Embryonic facial prominence (tissue), 1 donor: ENCODE measurements around the gene ATP8B2.
"Not testable (repeated sequence)": the region's sequence is repeated elsewhere in the genome, so short reads cannot be mapped to it uniquely, and the experiment has no call there.

Experiments used
- DNase-seq: peaks from one replicate; pipeline ENCODE4 v3.0.0-alpha.2; 2016; ENCODE audit errors: extremely low spot score

ATP8B2 gene

GRCh38 chr1:154324669-154325582, at the start of gene ATP8B2:
TSS of gene ATP8B2 (plus strand) at chr1:154325525. CDS start at chr1:154328142, 2,617 bp downstream.
- DNase-seq: peak; percentile 73

DNA sequence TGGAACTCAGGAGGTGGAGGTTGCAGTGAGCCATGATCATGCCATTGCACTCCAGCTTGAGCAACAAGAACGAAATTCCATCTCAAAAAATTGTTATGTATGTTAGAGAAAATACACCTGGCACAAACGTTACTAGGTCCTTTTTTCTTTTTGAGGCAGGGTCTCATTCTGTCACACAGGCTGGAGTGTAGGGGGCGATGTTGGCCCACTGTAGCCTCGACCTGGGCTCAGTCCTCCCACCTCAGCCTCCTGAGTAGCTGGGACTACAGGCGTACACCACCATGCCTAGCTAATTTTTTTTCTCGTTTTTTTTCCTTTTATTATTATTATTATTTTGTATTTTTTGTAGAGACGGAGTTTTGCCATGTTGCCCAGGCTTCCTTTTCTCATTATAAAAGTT, 48.5 kb upstream of the ATP8B2 start:
- no peak for DNase-seq

- DNase-seq: not testable (repeated sequence)
Measured at GRCh38 chr1:154287591-154287990, 37.7 kb upstream of the ATP8B2 start.

GRCh38 chr1:154288661-154289060, 36.7 kb upstream of the ATP8B2 start:
- no peak for DNase-seq

GRCh38 chr1:154290921-154291320, 34.4 kb upstream of the ATP8B2 start:
- no peak for DNase-seq

- DNase-seq: no peak
Measured at GRCh38 chr1:154295408-154296235, 29.7 kb upstream of the ATP8B2 start.

GRCh38 chr1:154301582-154301981, 23.7 kb upstream of the ATP8B2 start:
- DNase-seq: no peak

DNA sequence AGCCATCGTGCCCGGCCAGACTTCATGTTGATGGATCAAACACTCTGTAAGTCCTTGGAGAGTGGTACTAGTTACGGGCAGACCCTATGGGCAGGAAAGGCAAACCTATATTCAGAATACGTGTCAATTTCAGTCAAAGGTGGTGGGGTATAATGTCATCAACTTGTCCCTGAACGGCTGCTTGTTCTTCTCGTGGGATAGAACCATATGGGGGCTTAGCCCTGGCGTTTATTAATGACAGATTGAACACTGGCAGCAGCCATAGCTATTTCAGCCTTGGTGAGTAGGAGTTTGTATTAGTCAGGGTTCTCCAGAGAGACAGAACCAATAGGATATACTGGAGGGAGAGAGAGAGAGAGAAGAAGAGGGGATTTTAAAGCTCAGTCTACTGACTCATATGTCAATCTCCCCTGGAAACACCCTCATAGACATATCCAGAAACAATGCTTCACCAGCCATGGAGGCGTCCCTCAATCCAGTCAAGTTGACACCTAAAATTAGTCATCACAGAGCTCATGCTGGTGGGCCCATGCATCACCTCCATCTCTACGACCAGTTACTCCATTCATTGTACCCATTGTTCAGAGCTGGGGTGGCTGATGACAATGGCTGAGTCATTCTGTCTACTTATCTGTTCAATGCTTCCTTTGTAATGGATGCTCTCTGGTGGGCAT, 20.5 kb upstream of the ATP8B2 start:
- no peak for DNase-seq

DNA sequence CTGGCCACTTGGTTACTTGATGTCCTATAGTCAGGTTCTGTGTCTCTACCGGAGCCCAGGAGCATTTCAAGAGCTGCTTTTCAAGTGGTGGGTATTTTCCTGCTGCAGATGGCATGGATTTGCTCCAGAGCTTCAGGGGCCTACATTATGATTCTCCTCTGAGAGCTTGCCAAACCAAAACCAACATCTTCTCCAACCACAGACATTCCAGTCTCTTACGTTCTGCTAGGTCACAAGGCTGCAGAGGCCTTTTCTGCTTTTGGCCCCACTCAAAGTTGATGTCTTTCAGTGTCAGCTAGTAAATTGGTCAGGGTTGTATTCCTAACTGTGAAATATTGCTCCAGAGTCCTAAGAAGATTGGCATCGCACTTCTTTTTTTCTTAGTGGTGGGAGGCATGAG, 19.2 kb upstream of the ATP8B2 start:
- DNase-seq: no peak

GRCh38 chr1:154307670-154308270, 17.6 kb upstream of the ATP8B2 start:
- DNase-seq: not testable (repeated sequence)

DNA sequence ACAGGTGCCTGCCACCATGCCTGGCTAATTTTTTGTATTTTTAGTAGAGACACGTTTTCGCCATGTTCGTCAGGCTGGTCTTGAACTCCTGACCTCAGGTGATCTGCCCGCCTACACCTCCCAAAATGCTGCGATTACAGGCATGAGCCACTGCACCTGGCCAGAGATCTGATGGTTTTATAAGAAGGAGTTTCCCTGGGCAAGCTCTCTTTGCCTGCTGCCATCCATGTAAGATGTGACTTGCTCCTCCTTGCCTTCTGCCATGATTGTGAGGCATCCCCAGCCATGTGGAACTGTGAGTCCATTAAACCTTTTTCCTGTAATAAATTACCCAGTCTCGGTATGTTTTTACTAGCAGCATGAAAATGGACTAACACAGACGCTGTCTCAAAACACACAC, 16.2 kb upstream of the ATP8B2 start:
- DNase-seq: not testable (repeated sequence)

GRCh38 chr1:154312229-154313065, 12.9 kb upstream of the ATP8B2 start:
- not testable (repeated sequence) for DNase-seq

- DNase-seq: no peak
Measured at GRCh38 chr1:154313066-154313356, 12.3 kb upstream of the ATP8B2 start.

DNA sequence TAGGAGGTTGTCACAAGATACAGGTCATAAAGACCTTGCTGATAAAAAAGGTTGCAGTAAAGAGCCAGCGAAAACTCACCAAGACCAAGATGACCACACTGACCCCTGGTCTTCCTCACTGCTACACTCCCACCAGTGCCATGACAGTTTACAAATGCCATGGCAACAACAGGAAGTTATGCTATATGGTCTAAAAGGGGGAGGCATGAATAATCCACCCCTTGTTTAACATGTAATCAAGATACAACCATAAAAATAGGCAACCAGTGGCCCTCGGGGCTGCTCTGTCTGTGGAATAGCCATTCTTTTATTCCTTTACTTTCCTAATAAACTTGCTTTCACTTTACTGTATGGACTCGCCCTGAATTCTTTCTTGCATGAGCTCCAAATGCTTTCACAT, 11.1 kb upstream of the ATP8B2 start:
- DNase-seq: not testable (repeated sequence)

DNA sequence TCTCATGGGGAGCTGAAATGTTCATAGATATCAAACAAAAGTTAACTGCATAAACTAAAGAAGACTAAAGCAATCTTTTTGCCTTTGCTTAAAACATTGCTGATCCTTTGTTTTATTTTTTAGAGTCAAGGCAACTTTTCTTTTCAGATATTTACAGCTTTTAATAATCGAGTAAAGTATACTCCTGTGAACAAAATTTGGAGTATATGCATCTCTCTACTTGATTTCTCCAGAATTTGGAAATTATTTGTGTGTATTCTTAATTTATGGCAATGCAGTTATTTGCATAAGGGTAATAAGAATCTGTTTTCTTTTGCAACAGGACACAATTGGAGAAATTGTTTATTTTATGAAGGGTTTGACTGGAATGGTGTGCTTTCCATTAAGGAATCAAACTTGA, 8.6 kb upstream of the ATP8B2 start:
- DNase-seq: no peak

DNA sequence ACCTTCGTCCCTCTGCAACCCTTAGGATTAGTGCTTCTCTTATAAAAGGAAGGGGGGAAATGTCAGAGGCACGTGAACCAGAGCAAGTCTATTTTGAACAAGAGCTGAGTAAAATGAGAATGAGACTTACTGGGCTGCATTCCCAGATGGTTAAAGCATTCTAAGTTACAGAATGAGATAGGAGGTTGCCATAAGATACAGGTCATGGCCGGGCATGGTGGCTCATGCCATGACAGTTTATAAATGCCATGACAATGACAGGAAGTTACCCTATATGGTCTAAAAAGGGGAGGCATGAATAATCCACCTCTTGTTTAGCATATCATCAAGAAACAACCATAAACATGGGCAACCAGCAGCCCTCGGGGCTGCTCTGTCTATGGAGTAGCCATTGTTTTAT, 6.9 kb upstream of the ATP8B2 start:
- DNase-seq: no peak

DNA sequence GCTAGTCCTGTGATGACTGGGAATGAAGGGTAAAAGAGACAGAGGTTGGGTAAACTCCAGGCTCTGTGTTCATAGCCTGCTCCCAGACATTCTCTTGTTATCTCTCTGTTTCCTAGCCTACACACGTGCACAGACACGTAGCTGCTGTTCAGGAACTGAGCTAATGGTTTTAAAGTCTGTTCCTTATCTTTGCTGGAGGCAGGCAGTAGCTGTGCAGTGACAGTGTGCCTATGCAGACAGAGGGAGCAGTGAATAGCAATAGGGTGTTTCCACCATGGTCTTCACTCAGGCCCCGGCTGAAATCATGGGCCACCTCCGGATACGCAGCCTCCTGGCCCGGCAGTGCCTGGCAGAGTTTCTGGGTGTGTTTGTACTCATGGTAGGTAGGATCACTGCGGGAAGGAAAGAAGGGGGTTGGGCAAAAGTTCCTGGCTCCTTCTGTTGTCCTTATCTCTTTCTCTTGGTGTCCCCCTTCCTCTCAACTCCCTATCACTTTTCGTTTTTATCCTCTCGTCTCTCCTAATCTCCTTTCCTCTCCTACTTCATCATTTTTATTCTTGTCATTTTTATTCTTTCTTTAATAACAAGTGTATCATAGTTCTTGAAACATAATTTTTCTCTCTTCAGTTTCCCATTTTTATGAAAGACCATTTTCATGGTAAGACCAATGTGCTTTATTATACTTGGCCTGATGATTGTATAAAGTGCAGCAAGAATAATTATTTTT, 4.3 kb upstream of the ATP8B2 start, which contains the start of gene AQP10:
Gene AQP10, plus strand, starts transcription at position 212 of the 727 bp plus-strand sequence. Its CDS starts 63 bp downstream, at position 275.
- no peak for DNase-seq

DNA sequence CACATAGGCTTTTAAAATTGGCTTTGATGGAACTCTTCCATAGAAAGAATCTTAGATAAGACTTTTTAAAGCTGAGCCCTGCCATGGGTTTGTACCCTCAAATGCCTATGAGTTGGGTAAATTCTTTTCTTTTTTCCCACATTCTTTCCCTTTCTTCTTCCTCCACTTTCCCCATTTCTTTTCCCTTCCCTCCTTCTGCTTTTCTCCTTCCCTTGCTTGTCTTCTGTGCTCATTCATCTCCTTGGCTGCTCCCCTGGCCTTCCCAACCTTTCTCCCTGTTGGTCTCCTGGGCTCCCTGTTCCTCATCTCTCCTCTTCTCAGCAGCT, 3.8 kb upstream of the ATP8B2 start:
- not testable (repeated sequence) for DNase-seq

DNA sequence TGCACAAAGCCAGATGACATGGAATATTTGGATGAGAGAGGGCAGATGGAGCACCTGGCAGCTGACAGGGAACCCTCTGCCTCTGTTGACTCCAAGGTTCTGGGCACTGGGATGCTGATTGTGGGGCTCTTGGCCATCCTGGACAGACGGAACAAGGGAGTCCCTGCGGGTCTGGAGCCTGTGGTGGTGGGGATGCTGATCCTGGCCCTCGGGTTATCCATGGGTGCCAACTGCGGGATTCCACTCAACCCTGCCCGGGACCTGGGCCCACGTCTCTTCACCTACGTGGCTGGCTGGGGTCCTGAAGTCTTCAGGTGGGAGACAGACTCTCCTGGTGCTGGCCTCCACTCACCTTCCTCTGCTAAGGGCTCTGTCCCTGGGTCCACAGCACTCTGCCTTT, 1.8 kb upstream of the ATP8B2 start:
- no peak for DNase-seq

- no peak for DNase-seq
Measured at GRCh38 chr1:154324241-154324640, 1.1 kb upstream of the ATP8B2 start.
